B cell (primary cell): ENCODE measurements around the gene SLC2A5. TPM values are rescaled to one million over a fixed set of nuclear protein-coding genes. Genes with fewer than 3 reads are reported as not detected.
A peak's percentile ranks its signal among the peaks of the same experiment; 100 is the strongest.

ENCODE experiments used
- ATAC-seq: fragments of 200-7000 bp; cut with Tn5 transposase; one replicate; pipeline ENCODE4 v1.10.0; 2021; ENCODE audit warnings: low read depth, mild to moderate bottlenecking, moderate number of reproducible peaks, moderate library complexity
- CTCF ChIA-PET: fragments of 350-600 bp; sonication (Branson Sonifier 250); formaldehyde crosslinking; loops from one replicate; lab custom pipeline; 2021; ENCODE audit warnings: antibody characterized with exemption, inconsistent platforms; lab: Charles Lee
- POLR2A ChIA-PET: fragments of 350-600 bp; sonication (Branson Sonifier 250); formaldehyde crosslinking; loops from one replicate; lab custom pipeline; 2021; ENCODE audit warnings: antibody characterized with exemption; lab: Charles Lee
- DNase-seq: peaks from one replicate; pipeline ENCODE4 v3.0.0; 2013
- H2AFZ ChIP-seq: 2 replicates; pipeline ENCODE4 v1.6.1; 2012; ENCODE audit warnings: mild to moderate bottlenecking, low read depth, low read length; ENCODE audit not compliant: insufficient read depth, poor library complexity, severe bottlenecking
- H3K27ac ChIP-seq, 2 donors: 1 replicate in 1 of 2; 2 replicates in 1 of 2; pipeline ENCODE4 v1.5.1; 2012 to 2013; ENCODE audit warnings: low read length in 2 of 2, mild to moderate bottlenecking in 2 of 2, moderate library complexity in 1 of 2
- H3K27me3 ChIP-seq, 4 experiments: fragments of 200-600 bp in 1 of 4; sonication (generic) in 1 of 4; replicated peaks in 1 of 4; 1 replicate in 2 of 4; 2 replicates in 2 of 4; pipeline versions ENCODE4 v1.6.1 to v1.7.0; 2013 to 2016; ENCODE audit warnings: low read length in 3 of 4, mild to moderate bottlenecking in 2 of 4, mixed read lengths in 1 of 4, moderate library complexity in 1 of 4; ENCODE audit not compliant: insufficient read depth in 4 of 4, control insufficient read depth in 3 of 4; ENCODE audit errors: control extremely low read depth in 1 of 4
- H3K36me3 ChIP-seq, 2 experiments: replicated peaks in 1 of 2; 1 replicate in 1 of 2; 2 replicates in 1 of 2; pipeline versions ENCODE4 v1.6.1 to v1.7.1; 2013; ENCODE audit warnings: low read length in 1 of 2; ENCODE audit not compliant: insufficient read depth in 2 of 2, control insufficient read depth in 1 of 2; ENCODE audit errors: control extremely low read depth in 1 of 2, extremely low read depth in 1 of 2
- H3K4me1 ChIP-seq, 2 donors: fragments of 200-600 bp in 1 of 2; sonication (generic) in 1 of 2; 1 replicate in 1 of 2; 2 replicates in 1 of 2; pipeline versions ENCODE4 v1.5.1 to v1.6.1; 2013 to 2017; ENCODE audit warnings: low read length in 2 of 2; ENCODE audit not compliant: control insufficient read depth in 2 of 2, insufficient read depth in 2 of 2
- H3K4me2 ChIP-seq: replicated peaks from 2 replicates; pipeline ENCODE3; 2012; ENCODE audit warnings: mild to moderate bottlenecking, low read depth, low read length; ENCODE audit not compliant: poor library complexity, severe bottlenecking
- H3K4me3 ChIP-seq, 5 experiments: fragments of 200-600 bp in 1 of 5; sonication (generic) in 1 of 5; 1 replicate in 3 of 5; 2 replicates in 2 of 5; pipeline versions ENCODE4 v1.5.1 to v1.7.0; 2011 to 2016; ENCODE audit warnings: low read length in 4 of 5, mild to moderate bottlenecking in 4 of 5, low read depth in 2 of 5, control low read depth in 1 of 5, moderate library complexity in 1 of 5; ENCODE audit not compliant: insufficient read depth in 1 of 5; ENCODE audit errors: control extremely low read depth in 1 of 5, extremely low read depth in 1 of 5
- H3K79me2 ChIP-seq: fragments of 200-600 bp; sonication (generic); one replicate; pipeline ENCODE4 v1.6.0; 2016; ENCODE audit warnings: low read length; ENCODE audit not compliant: control insufficient read depth, insufficient read depth
- H3K9ac ChIP-seq: fragments of 200-600 bp; sonication (generic); 2 replicates; pipeline ENCODE4 v1.6.1; 2017; ENCODE audit warnings: mild to moderate bottlenecking, low read length, moderate library complexity
- H3K9me3 ChIP-seq, 3 donors: one replicate each; pipeline versions ENCODE4 v1.6.1 to v1.7.1; 2013; ENCODE audit warnings: low read length in 2 of 3; ENCODE audit not compliant: control insufficient read depth in 2 of 3, insufficient read depth in 1 of 3; ENCODE audit errors: control extremely low read depth in 1 of 3
- H4K20me1 ChIP-seq: 2 replicates; pipeline ENCODE4 v1.6.0; 2012; ENCODE audit warnings: mild to moderate bottlenecking, low read length; ENCODE audit not compliant: insufficient read depth, control insufficient read depth, poor library complexity, severe bottlenecking
- H3K27ac Mint-ChIP-seq: one replicate; pipeline ENCODE4 v1.8.0; 2021; ENCODE audit warnings: mixed read lengths
- H3K27me3 Mint-ChIP-seq: one replicate; pipeline ENCODE4 v1.8.0; 2021; ENCODE audit warnings: mixed read lengths
- H3K4me1 Mint-ChIP-seq: one replicate; pipeline ENCODE4 v1.8.0; 2021; ENCODE audit warnings: mixed read lengths
- H3K4me3 Mint-ChIP-seq: one replicate; pipeline ENCODE4 v1.8.0; 2021; ENCODE audit warnings: mixed read lengths
- H3K9me3 Mint-ChIP-seq: one replicate; pipeline ENCODE4 v1.8.0; 2022; ENCODE audit warnings: mixed read lengths; ENCODE audit not compliant: insufficient read depth
- EZH2 ChIP-seq: IDR thresholded peaks from 2 replicates; pipeline ENCODE4 v1.6.1; 2012; ENCODE audit warnings: borderline replicate concordance, low read depth, mild to moderate bottlenecking, moderate library complexity, low read length; ENCODE audit not compliant: insufficient read depth, poor library complexity, severe bottlenecking
- WGBS: methylation state at CpG from one replicate; pipeline ENCODE4 v1.1.5; 2013; ENCODE audit warnings: missing lambda C conversion rate; ENCODE audit not compliant: insufficient coverage; 5-methylcytosine and 5-hydroxymethylcytosine counted together
- intact Hi-C: fragments of 100-400 bp; cut with micrococcal nuclease; formaldehyde crosslinking; loops from one replicate; pipeline ENCODE4 v1.10.0; 2022
- polyA plus RNA-seq: library from polyadenylated mRNA; depleted of rRNA; stranded (reverse); fragments of >200 nt; gene quantifications from 2 replicates; pipeline ENCODE4 v1.2.3, GENCODE V29; 2012
- total RNA-seq, 2 donors: library from RNA; stranded (reverse); fragments of 120-200 nt in 1 of 2; gene quantifications; 1 replicate in 1 of 2; 2 replicates in 1 of 2; pipeline versions ENCODE4 v1.2.3 to v1.2.4, GENCODE V29; 2013 to 2022
- TF ChIP-seq, protein P1 (sequence below): fragments of 200-600 bp; IDR thresholded peaks from one replicate; pipeline ENCODE4 v1.8.0; 2022; ENCODE audit warnings: antibody characterized with exemption, mild to moderate bottlenecking

The SLC2A5 gene
- total and polyA plus RNA-seq, 2 donors (not counting 1 experiment from before 2014, with no cell fraction given) = 16.7 to 29.5 TPM

DNA sequence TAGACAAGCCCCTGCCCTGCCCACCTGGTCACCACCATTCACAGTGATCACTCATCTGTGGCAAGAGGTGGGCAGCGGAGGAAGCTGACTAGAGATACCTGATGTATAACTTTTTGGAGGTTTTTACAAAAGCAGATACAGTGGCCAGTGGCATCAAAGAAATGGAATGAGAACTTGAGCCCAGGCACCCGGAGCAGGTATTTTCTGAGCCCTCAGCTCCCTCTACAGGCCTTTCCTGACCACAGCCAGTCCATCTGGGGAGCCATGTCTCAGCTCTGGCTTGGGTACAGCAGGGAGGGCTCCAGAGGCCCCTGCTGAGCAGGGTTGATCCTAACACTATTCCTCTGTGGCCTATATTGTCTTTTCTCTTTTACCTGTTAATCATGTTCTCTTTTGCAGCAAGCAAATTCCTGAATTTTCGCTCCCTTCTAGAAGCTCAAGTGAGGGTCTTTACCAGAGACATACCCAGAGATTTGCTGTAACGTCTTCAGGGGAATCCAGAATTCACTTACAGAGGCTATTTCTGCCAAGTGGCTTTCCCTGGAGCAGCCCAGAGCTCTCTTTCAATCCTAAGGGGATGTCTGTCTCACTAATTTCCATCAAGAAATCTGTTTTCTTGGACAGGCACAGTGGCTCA is 32.2 kb upstream of the SLC2A5 start:
- peak; percentile 72 for DNase-seq
- ChIA-PET POLR2A (interaction anchor here (0.6 to 0.7 kb wide), 2 partner anchors 99 to 136 kb away, joined by 3 read pairs; no protein-coding TSS in a partner anchor), CTCF (interaction anchor here (0.7 to 7.8 kb wide), 35 partner anchors 9 to 243 kb away, joined by 3 to 95 read pairs (median 5); no protein-coding TSS in a partner anchor)
- H4K20me1 ChIP-seq = no peaks in the 10 kb centered on the region
- peaks cover 0 to 8% of the 10 kb centered on the region in 2 experiments for H3K36me3 ChIP-seq
- no peaks in the 10 kb centered on the region for H3K79me2 ChIP-seq
- Mint-ChIP-seq H3K9me3 (no peaks in the 10 kb centered on the region), H3K4me1 (no peaks in the 10 kb centered on the region), H3K27ac (no peak overlapping the region), H3K27me3 (no peaks in the 10 kb centered on the region), H3K4me3 (no peak overlapping the region)
- TF ChIP-seq, protein P1, sequence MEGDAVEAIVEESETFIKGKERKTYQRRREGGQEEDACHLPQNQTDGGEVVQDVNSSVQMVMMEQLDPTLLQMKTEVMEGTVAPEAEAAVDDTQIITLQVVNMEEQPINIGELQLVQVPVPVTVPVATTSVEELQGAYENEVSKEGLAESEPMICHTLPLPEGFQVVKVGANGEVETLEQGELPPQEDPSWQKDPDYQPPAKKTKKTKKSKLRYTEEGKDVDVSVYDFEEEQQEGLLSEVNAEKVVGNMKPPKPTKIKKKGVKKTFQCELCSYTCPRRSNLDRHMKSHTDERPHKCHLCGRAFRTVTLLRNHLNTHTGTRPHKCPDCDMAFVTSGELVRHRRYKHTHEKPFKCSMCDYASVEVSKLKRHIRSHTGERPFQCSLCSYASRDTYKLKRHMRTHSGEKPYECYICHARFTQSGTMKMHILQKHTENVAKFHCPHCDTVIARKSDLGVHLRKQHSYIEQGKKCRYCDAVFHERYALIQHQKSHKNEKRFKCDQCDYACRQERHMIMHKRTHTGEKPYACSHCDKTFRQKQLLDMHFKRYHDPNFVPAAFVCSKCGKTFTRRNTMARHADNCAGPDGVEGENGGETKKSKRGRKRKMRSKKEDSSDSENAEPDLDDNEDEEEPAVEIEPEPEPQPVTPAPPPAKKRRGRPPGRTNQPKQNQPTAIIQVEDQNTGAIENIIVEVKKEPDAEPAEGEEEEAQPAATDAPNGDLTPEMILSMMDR = peak; percentile 78
- no peak for TF ChIP-seq EZH2
- H3K27me3 ChIP-seq = no peaks in the 10 kb centered on the region
- H3K4me1 ChIP-seq = no peaks in the 10 kb centered on the region
- intact Hi-C loops = loop anchor here (1.0 to 2.0 kb wide), 6 partner anchors 32 to 242 kb away; partner anchors contain the start of gene SLC2A5
- 51% methylated on average over 4 of the region's 4 CpGs for WGBS
- H3K27ac ChIP-seq = no peak overlapping the region
- H3K4me3 ChIP-seq = no peak overlapping the region
- H3K9ac ChIP-seq = no peak overlapping the region
- H3K9me3 ChIP-seq = no peaks in the 10 kb centered on the region
- H2AFZ ChIP-seq = no peak overlapping the region
- no peak overlapping the region for H3K4me2 ChIP-seq
- peak; percentile 93 for ATAC-seq

DNA sequence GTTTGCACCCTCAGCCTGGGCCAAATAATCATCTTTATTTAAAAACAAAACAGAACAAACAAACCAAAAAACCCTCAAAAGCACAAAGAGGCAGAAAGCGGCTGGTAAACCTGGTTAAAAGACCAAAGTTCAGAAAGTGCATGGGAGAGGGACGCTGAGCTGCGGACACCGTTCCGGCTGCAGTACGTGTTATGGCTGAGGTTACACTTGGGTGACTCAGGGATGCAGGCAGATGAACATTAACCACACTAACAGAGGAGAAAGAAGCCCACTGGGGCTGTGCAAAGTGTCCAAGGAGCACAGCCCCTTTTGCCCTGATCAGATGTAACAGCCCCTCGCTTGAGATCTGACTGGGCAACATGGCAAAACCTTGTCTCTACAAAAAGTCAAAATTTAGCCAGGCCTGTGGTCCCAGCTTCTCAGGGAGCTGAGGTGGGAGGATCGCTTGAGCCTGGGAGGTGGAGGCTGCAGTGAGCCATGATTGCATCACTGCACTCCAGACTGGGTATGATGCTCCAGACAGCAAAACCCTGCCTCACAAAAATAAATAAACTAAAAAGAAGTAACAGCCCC is 31.1 kb upstream of the SLC2A5 start:
- DNase-seq (no peak), ATAC-seq (no peak)
- Histone ChIP-seq H3K79me2 (no peaks in the 10 kb centered on the region), H3K27ac (no peak overlapping the region), H4K20me1 (no peaks in the 10 kb centered on the region), H3K4me1 (no peaks in the 10 kb centered on the region), H2AFZ (no peak overlapping the region), H3K4me3 (no peak overlapping the region), H3K36me3 (peaks cover 0 to 8% of the 10 kb centered on the region in 2 experiments), H3K9me3 (no peaks in the 10 kb centered on the region), H3K4me2 (no peak overlapping the region), H3K27me3 (no peaks in the 10 kb centered on the region), H3K9ac (no peak overlapping the region)
- ChIA-PET POLR2A (no interaction called here), CTCF (interaction anchor here (0.9 to 7.8 kb wide), 18 partner anchors 10 to 182 kb away, joined by 3 to 95 read pairs (median 9); partner anchors contain the start of gene H6PD)
- TF ChIP-seq, protein P1 = no peak
- TF ChIP-seq EZH2 = no peak
- Mint-ChIP-seq H3K27me3 (no peaks in the 10 kb centered on the region), H3K9me3 (no peaks in the 10 kb centered on the region), H3K4me3 (no peak overlapping the region), H3K4me1 (no peaks in the 10 kb centered on the region), H3K27ac (no peak overlapping the region)
- intact Hi-C loops = loop anchor here (1.0 to 2.0 kb wide), 6 partner anchors 31 to 241 kb away; partner anchors contain the start of gene SLC2A5
- WGBS = 92% methylated on average over 6 of the region's 8 CpGs
